SU-DHL-6 (cell line): Measurements from ENCODE around the gene GATD1.
A peak's percentile ranks its signal among the peaks of the same experiment; 100 is the strongest.

Source experiments
- H2AFZ ChIP-seq: fragments of 200-600 bp; sonication (generic); 2 replicates; pipeline ENCODE4 v1.6.1; 2014; ENCODE audit warnings: low read depth, mild to moderate bottlenecking, moderate library complexity, mixed read lengths, antibody characterized with exemption, low read length; ENCODE audit not compliant: severe bottlenecking
- H3F3A ChIP-seq: fragments of 200-600 bp; shearing (Covaris generic); 2 replicates; pipeline ENCODE4 v1.6.0; 2016; ENCODE audit warnings: antibody characterized with exemption, mild to moderate bottlenecking; ENCODE audit not compliant: insufficient read depth
- H3K27ac ChIP-seq: fragments of 200-600 bp; sonication (generic); 2 replicates; pipeline ENCODE4 v1.5.1; 2016; ENCODE audit warnings: low read depth, mild to moderate bottlenecking, low read length, moderate library complexity, mixed read lengths
- H3K27me3 ChIP-seq: fragments of 200-600 bp; sonication (generic), shearing (Covaris generic); 2 replicates; pipeline ENCODE4 v1.6.0; 2014; ENCODE audit warnings: mild to moderate bottlenecking, low read length
- H3K36me3 ChIP-seq: fragments of 200-600 bp; sonication (generic); 2 replicates; pipeline ENCODE4 v1.6.1; 2014; ENCODE audit warnings: mild to moderate bottlenecking, low read length, mixed read lengths
- H3K4me2 ChIP-seq: fragments of 300-600, 200-600 bp; shearing (Covaris generic), sonication (generic); 2 replicates; pipeline ENCODE4 v1.6.0; 2014; ENCODE audit warnings: low read length, low read depth, mild to moderate bottlenecking; ENCODE audit not compliant: poor library complexity, severe bottlenecking
- H3K4me3 ChIP-seq: fragments of 200-600 bp; sonication (generic); 2 replicates; pipeline ENCODE4 v1.5.1; 2014; ENCODE audit warnings: antibody characterized with exemption, low read length, mild to moderate bottlenecking, mixed read lengths; ENCODE audit not compliant: insufficient read depth, poor library complexity, severe bottlenecking
- H3K79me2 ChIP-seq: fragments of 200-600 bp; sonication (generic); 2 replicates; pipeline ENCODE4 v1.6.1; 2014; ENCODE audit warnings: mild to moderate bottlenecking, low read length, moderate library complexity; ENCODE audit not compliant: insufficient read depth
- H3K9ac ChIP-seq: fragments of 200-600 bp; sonication (generic); 2 replicates; pipeline ENCODE4 v1.7.0; 2014; ENCODE audit warnings: mild to moderate bottlenecking, low read length
- H3K9me2 ChIP-seq: fragments of 200-600 bp; sonication (generic); replicated peaks from 2 replicates; pipeline ENCODE4 v1.6.1; 2014; ENCODE audit warnings: low read length; ENCODE audit not compliant: insufficient read depth
- H3K9me3 ChIP-seq: fragments of 200-600 bp; sonication (generic); 2 replicates; pipeline ENCODE4 v1.6.1; 2014; ENCODE audit warnings: low read length, mixed read lengths; ENCODE audit not compliant: insufficient read depth
- H4K20me1 ChIP-seq: fragments of 200-600 bp; sonication (generic); 2 replicates; pipeline ENCODE4 v1.6.1; 2014; ENCODE audit warnings: low read depth, mild to moderate bottlenecking, antibody characterized with exemption, low read length, moderate library complexity, mixed read lengths
- EZH2phosphoT487 ChIP-seq: fragments of 200-600 bp; sonication (generic), shearing (Covaris generic); conservative IDR thresholded peaks from 2 replicates; pipeline ENCODE4 v1.6.1; 2018; ENCODE audit warnings: mild to moderate bottlenecking, antibody characterized with exemption, low read length, moderate library complexity, mixed read lengths
- TF ChIP-seq, protein P1 (sequence below): fragments of 200-600 bp; sonication (generic); IDR thresholded peaks from one replicate; pipeline ENCODE4 v1.5.1; 2017; ENCODE audit warnings: antibody characterized with exemption, mild to moderate bottlenecking, low read length, moderate library complexity; ENCODE audit not compliant: insufficient read depth, poor library complexity, severe bottlenecking

Gene GATD1

DNA sequence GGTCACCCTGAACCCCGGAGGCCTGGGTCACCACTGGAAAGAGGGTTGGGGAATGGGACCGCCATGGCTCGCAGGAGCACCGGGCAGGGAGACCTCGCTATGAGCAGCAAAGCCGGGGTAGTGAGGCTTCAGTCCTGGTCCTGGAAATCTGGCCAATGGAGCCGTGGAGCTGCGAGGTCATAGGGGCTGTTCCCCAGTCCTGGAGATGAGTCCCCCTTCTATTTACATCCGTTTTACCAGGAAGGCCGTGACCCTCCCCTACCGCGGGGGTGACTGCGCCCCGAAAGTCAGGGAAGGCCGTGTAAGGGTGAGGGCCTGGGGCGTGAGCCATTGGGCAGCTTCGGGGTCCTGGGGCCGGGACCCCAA lies 27.3 kb upstream of the GATD1 start:
- Histone ChIP-seq H3K27me3 (no peaks in the 10 kb centered on the region), H2AFZ (no peak overlapping the region), H3K9me2 (no peaks in the 10 kb centered on the region), H4K20me1 (no peaks in the 10 kb centered on the region), H3K4me2 (peak overlapping the region; percentile 61), H3F3A (peaks cover 13% of the 10 kb centered on the region), H3K79me2 (peaks cover 16% of the 10 kb centered on the region), H3K36me3 (no peaks in the 10 kb centered on the region), H3K9me3 (no peaks in the 10 kb centered on the region), H3K9ac (peak overlapping the region; percentile 89), H3K27ac (peak overlapping the region; percentile 75), H3K4me3 (peak overlapping the region; percentile 68)
- no peak for TF ChIP-seq EZH2phosphoT487
- TF ChIP-seq, protein P1, sequence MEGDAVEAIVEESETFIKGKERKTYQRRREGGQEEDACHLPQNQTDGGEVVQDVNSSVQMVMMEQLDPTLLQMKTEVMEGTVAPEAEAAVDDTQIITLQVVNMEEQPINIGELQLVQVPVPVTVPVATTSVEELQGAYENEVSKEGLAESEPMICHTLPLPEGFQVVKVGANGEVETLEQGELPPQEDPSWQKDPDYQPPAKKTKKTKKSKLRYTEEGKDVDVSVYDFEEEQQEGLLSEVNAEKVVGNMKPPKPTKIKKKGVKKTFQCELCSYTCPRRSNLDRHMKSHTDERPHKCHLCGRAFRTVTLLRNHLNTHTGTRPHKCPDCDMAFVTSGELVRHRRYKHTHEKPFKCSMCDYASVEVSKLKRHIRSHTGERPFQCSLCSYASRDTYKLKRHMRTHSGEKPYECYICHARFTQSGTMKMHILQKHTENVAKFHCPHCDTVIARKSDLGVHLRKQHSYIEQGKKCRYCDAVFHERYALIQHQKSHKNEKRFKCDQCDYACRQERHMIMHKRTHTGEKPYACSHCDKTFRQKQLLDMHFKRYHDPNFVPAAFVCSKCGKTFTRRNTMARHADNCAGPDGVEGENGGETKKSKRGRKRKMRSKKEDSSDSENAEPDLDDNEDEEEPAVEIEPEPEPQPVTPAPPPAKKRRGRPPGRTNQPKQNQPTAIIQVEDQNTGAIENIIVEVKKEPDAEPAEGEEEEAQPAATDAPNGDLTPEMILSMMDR = no peak

DNA sequence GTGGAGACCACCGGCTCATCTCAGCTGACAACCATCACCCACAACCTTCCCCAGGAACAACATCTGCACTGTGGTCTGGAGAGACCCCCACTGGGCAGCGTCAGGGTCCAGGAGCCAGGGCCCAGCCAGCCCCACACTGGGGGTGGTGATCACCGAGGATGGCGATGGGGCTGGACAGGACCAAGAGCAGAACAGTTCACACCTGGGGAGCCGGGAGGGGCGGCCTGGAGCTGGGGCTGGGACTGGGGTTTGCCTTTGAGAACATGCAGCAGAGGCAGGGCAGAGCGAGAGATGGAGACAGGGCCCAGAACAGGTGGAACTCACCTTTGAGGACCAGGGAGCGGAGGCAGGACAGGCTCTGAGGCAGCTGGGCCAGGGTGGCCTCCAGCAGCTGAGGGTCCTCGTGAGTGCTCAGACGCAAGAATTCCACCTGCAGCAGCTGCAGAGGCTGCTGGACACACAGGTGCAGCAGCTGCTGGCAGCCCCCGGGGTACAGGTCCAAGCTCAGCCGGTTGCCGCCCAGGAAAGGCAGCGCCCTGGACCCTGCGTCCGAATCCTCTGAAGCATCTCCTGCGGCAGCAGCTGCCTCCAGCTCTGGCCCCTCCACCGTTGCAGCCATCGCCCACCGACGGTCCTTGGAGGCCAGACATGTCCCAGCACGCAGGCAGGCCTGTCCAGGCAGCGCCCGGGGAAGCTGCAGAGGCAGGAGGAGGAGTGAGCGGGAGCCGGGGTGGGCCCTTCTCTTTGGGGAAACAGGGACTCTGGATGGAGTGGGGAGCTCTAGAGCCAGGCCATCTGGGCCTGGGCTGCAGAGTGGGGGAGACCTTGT lies 26.7 kb upstream of the GATD1 start:
- peaks cover 13% of the 10 kb centered on the region for H3K79me2 ChIP-seq
- H3K27ac ChIP-seq = peak overlapping the region; percentile 75
- H3K27me3 ChIP-seq = no peaks in the 10 kb centered on the region
- no peak overlapping the region for H2AFZ ChIP-seq
- H3F3A ChIP-seq = peaks cover 13% of the 10 kb centered on the region
- TF ChIP-seq, protein P1 = no peak
- no peak for TF ChIP-seq EZH2phosphoT487
- peak overlapping the region; percentile 61 for H3K4me2 ChIP-seq
- H3K9me3 ChIP-seq = no peaks in the 10 kb centered on the region
- H4K20me1 ChIP-seq = no peaks in the 10 kb centered on the region
- no peaks in the 10 kb centered on the region for H3K36me3 ChIP-seq
- peak overlapping the region; percentile 68 for H3K4me3 ChIP-seq
- no peaks in the 10 kb centered on the region for H3K9me2 ChIP-seq
- peak overlapping the region; percentile 89 for H3K9ac ChIP-seq

DNA sequence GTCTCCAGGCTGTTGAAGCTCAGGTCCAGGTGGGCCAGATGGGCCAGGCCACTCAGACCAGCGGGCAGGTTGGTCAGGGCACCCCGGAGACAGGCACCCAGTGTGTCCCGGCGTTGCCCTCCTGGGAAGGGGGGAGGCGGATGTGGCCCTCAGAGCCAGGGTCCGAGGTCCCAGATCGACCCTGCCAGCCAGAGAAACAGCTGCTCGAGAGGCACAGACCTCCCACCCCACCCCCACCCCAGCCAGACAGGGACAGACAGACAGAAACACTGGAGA lies 26.1 kb upstream of the GATD1 start:
- H3K9me2 ChIP-seq = no peaks in the 10 kb centered on the region
- no peak overlapping the region for H3K27ac ChIP-seq
- H3K79me2 ChIP-seq = peaks cover 7% of the 10 kb centered on the region
- TF ChIP-seq, protein P1 = no peak
- TF ChIP-seq EZH2phosphoT487 = no peak
- no peaks in the 10 kb centered on the region for H4K20me1 ChIP-seq
- H3K4me2 ChIP-seq = peak overlapping the region; percentile 61
- H3K4me3 ChIP-seq = no peak overlapping the region
- H3F3A ChIP-seq = peaks cover 8% of the 10 kb centered on the region
- H3K27me3 ChIP-seq = no peaks in the 10 kb centered on the region
- H3K9ac ChIP-seq = no peak overlapping the region
- no peaks in the 10 kb centered on the region for H3K9me3 ChIP-seq
- no peak overlapping the region for H2AFZ ChIP-seq
- no peaks in the 10 kb centered on the region for H3K36me3 ChIP-seq
